ENCODE results near the gene PLEKHA5.
A peak's percentile ranks its signal among the peaks of the same experiment; 100 is the strongest.

Gene PLEKHA5

GRCh38 chr12:19234981-19235871 is 105.7 kb downstream of the PLEKHA5 start:
- DNase-seq (ENCODE audit: low read depth): no peak

- DNase-seq (ENCODE audit: low read depth): no peak
Measured at GRCh38 chr12:19236656-19237055, 107.1 kb downstream of the PLEKHA5 start.

GRCh38 chr12:19238540-19238939 is 109.0 kb downstream of the PLEKHA5 start:
- DNase-seq (ENCODE audit: low read depth): no peak

- no peak for DNase-seq (ENCODE audit: low read depth)
Measured at GRCh38 chr12:19239102-19239501, 109.6 kb downstream of the PLEKHA5 start.

GRCh38 chr12:19239616-19240234 is 110.2 kb downstream of the PLEKHA5 start:
- no peak for DNase-seq (ENCODE audit: low read depth)

GRCh38 chr12:19242581-19242980 is 113.0 kb downstream of the PLEKHA5 start:
- DNase-seq (ENCODE audit: low read depth): no peak

- no peak for DNase-seq (ENCODE audit: low read depth)
Measured at GRCh38 chr12:19243551-19243950, 114.0 kb downstream of the PLEKHA5 start.

- DNase-seq (ENCODE audit: low read depth): no peak
Measured at GRCh38 chr12:19244312-19244711, 114.8 kb downstream of the PLEKHA5 start.

- DNase-seq (ENCODE audit: low read depth): no peak
Measured at GRCh38 chr12:19245106-19245505, 115.6 kb downstream of the PLEKHA5 start.

GRCh38 chr12:19245666-19246065 is 116.1 kb downstream of the PLEKHA5 start:
- no peak for DNase-seq (ENCODE audit: low read depth)

- DNase-seq (ENCODE audit: low read depth): no peak
Measured at GRCh38 chr12:19246933-19247332, 117.4 kb downstream of the PLEKHA5 start.

- DNase-seq (ENCODE audit: low read depth): no peak
Measured at GRCh38 chr12:19248929-19249602, 119.5 kb downstream of the PLEKHA5 start.

- no peak for DNase-seq (ENCODE audit: low read depth)
Measured at GRCh38 chr12:19251481-19252132, 122.1 kb downstream of the PLEKHA5 start.

- no peak for DNase-seq (ENCODE audit: low read depth)
Measured at GRCh38 chr12:19260135-19260534, 130.6 kb downstream of the PLEKHA5 start.

- no peak for DNase-seq (ENCODE audit: low read depth)
Measured at GRCh38 chr12:19261773-19262172, 132.2 kb downstream of the PLEKHA5 start.

- DNase-seq (ENCODE audit: low read depth): no peak
Measured at GRCh38 chr12:19263672-19264071, 134.1 kb downstream of the PLEKHA5 start.

- DNase-seq (ENCODE audit: low read depth): peak; percentile 89
Measured at GRCh38 chr12:19273482-19274330, 144.2 kb downstream of the PLEKHA5 start.

- DNase-seq (ENCODE audit: low read depth): no peak
Measured at GRCh38 chr12:19276767-19277166, 147.2 kb downstream of the PLEKHA5 start.

- DNase-seq (ENCODE audit: low read depth): no peak
Measured at GRCh38 chr12:19277711-19278110, 148.2 kb downstream of the PLEKHA5 start.

- DNase-seq (ENCODE audit: low read depth): no peak
Measured at GRCh38 chr12:19278407-19278806, 148.9 kb downstream of the PLEKHA5 start.

- no peak for DNase-seq (ENCODE audit: low read depth)
Measured at GRCh38 chr12:19282133-19282699, 152.7 kb downstream of the PLEKHA5 start.

Data from GM04504 (cell line).